ENCODE measurements around the gene FRAS1.
"Not testable (repeated sequence)": the region's sequence is repeated elsewhere in the genome, so short reads cannot be mapped to it uniquely, and the experiment has no call there.

Gene FRAS1

GRCh38 chr4:78217557-78217956 is 160.4 kb downstream of the FRAS1 start:
- no peak for DNase-seq

DNA sequence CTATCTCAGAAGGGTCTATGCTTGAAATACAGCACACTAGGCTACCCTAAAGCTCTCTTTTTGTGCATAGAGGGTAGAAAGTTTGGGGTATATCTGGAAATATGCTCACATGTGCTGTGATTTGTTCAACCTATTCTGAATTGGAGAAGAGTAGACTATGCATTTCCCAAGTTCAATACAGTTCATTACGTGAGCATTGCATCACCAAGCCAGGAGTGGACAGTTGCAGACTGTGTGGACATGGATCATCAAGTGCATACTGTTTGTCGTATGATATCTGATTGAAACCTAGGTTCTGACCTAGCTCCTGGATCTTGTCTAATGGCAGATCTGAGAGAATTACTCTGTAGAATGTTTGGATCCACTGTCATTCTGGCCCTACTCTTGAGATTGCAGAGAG is 161.1 kb downstream of the FRAS1 start:
- no peak for DNase-seq

- DNase-seq: no peak
Observed at GRCh38 chr4:78219825-78220224, 162.7 kb downstream of the FRAS1 start.

GRCh38 chr4:78220283-78220682 is 163.2 kb downstream of the FRAS1 start:
- DNase-seq: no peak

DNA sequence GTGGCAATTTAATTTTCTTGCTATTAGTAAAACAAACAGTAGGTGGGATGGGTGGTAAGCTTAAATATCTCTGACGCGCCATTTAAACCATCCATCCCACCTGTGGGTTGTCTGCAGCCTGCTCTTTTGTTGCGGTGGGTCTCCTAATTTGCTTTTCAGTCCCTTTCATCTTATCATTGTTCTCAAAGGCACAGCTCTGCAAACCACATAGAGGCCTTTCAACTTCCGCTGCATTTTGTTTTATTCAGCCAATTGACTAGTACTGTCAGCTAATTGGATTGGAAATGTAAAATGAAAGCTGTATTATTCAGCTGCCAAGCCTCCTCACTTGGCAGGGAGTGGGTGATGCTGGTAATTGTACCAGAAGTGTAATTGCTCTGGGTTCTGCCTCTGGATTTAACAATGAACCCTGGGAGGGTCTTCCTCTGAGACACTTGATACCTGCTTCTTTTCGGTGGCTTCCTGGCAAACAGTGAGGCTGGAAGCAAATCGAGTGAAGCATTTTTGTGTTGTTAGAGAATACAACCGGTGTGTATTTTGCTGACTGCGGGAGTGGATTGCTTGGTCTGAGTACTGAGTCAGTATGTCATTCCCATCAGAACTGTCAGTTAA is 165.6 kb downstream of the FRAS1 start:
- DNase-seq: peak in 1 of 2 experiments; percentile 48

GRCh38 chr4:78225236-78225635 is 168.1 kb downstream of the FRAS1 start:
- DNase-seq: no peak

- no peak for DNase-seq
Observed at GRCh38 chr4:78226279-78226678, 169.2 kb downstream of the FRAS1 start.

- DNase-seq: no peak
Observed at GRCh38 chr4:78227411-78228057, 170.4 kb downstream of the FRAS1 start.

DNA sequence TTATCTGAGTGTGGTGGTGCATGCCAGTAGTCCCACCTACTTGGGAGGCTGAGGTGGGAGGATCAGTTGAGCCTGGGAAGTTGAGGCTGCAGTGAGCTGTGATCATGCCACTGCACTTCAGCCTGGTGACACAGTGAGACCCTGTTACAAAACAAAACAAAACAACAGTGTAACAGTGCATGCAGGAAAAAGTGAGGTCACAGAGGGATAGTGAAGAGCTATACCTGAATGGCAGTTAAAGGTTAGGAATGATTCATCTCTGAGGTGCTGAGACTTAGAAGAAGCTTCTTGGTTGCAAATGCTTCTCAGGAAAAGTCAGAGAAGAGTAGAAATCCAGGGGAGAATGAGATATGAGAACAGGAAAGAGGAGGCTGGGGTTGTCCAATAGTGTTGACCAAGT is 178.7 kb downstream of the FRAS1 start:
- no peak for DNase-seq

DNA sequence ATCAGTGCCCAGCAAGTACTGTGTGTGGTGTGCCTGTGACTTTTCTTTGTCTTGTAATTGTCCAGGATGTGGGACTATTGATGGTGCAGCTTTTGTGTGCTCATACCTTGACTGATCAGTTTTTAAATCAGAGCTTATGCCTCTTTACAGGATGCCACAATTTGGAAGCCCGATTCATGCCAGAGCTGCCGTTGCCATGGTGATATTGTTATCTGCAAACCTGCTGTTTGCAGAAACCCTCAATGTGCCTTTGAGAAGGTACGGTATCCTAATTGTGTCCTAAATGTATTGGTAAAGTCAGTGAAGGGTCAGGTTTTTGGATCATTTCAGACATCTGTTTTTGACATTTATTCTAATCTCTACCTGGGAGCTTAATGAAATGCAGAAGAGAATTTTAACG is 180.2 kb downstream of the FRAS1 start:
- no peak for DNase-seq

GRCh38 chr4:78242071-78242470 is 184.9 kb downstream of the FRAS1 start:
- DNase-seq: no peak

DNA sequence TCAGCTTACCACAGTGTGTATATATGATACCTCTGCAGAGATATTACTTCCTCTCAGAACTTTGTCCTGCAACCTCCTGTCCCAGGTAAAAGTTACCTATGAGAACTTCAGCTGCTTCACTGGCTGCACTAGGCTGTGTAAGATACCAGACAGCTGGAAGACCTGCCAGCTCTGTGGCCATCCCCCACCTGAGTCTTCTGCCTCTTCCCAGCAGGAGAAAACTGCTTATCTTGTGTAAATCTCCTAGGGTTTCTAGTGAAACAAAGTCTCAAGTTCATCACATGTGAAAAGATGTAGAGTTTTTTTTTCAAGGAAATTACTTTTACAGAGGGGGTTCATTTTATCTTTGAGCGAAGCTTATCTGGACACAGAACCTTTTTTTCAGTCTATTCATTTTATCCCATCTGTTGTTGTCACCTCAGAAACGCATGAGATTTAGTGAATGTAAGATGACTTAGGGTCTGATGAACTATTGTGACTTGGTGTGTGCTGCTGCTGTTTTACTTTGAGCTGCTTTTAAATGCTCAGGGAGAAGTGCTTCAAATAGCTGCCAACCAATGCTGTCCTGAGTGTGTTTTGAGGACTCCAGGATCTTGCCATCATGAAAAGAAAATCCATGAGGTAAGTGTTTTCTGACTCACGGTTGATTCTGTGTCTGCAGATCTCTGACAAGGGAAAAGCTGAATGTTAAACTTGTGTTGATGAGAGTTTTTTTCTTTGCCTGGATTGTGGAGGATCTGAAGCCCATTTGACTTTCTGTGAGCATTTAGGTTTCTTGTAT is 187.8 kb downstream of the FRAS1 start:
- DNase-seq: no peak

- peak in 1 of 2 experiments; percentile 9 for DNase-seq
Observed at GRCh38 chr4:78247536-78248285, 190.6 kb downstream of the FRAS1 start.

DNA sequence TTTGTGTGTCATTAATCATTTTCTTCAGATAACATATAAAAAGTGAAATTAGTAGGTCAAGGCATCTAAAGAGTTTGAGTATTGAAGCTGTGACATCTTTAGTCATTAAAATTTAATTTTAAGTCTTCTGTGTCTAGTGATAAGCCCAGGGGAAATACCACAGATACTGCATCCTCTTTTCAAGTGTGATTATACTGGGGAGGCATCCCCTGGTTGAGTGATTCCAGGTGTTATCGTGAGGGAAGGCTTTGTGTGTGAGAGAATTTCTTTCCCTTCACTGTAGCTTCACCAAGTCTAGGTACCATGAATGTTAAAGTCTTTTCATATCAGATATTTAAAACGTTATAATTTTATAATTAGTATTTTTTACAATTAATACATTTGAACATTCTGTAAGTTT is 193.4 kb downstream of the FRAS1 start:
- no peak for DNase-seq

- not testable (repeated sequence) for DNase-seq
Observed at GRCh38 chr4:78252773-78253172, 195.7 kb downstream of the FRAS1 start.

DNA sequence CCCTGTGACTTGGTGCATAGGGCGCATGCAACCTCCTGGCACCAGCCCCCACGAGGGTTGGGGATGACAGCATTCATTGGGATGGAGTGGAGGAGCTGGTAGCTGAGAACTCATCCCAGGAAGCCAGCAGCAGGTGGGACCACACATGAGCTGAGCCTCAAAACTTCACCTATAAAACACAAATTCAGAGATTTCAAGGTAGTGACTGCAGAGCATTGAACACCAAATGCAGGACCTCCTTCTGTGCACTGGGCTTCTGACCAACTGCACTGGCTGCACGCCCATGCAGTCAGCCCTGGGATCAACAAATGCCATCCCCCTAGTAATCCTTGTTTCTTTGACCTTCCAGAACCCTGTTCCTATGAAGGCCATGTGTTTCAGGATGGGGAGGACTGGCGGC is 197.8 kb downstream of the FRAS1 start:
- no peak for DNase-seq

GRCh38 chr4:78265006-78265405 is 207.9 kb downstream of the FRAS1 start:
- no peak for DNase-seq

DNA sequence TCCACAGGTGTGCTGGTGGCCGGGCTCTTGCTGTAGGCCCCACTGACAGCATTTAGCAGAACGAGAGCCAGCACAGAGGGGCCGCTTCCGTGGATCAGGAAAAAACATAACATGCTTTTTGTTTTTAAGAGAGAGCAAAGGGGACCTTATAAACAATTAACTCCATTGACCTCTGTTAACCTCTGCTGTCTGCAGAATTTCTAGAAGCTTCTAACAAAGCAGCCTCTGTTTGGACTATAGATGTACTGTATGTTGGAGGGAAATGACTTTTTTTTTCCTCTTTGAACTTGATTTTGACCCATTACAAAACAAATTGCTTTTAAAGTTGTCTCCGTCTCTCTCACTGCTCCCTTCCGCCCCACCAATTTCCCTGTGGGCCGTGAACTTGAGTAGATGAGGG is 210.7 kb downstream of the FRAS1 start:
- DNase-seq: no peak

DNA sequence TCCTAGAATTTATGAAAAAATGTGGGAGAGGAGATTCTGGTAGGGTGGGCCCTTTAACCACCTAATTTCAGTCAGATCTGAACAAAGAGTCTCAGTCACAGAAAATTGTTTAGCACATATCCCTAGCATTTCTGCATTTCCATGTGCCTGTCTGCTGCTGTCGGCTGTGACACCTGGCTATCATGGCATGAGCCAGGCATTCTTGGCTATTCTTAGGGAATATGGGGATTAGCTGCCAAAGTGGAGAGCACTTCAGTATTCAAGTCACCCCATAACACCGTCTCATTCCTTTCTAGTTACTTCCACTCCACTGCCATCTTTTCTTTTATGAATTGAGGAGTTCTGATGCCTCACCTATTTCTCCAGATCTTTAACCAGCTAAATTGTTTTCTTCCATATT is 211.5 kb downstream of the FRAS1 start:
- DNase-seq: no peak

DNA sequence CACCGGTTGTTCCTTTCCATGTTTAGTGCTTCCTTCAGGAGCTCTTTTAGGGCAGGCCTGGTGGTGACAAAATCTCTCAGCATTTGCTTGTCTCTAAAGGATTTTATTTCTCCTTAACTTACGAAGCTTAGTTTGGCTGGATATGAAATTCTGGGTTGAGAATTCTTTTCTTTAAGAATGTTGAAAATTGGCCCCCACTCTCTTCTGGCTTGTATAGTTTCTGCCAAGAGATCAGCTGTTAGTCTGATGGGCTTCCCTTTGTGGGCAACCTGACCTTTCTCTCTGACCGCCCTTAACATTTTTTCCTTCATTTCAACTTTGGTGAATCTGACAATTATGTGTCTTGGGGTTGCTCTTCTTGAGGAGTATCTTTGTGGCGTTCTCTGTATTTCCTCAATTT is 218.3 kb downstream of the FRAS1 start:
- DNase-seq: not testable (repeated sequence)

- no peak for DNase-seq
Observed at GRCh38 chr4:78286281-78286680, 229.2 kb downstream of the FRAS1 start.

DNA sequence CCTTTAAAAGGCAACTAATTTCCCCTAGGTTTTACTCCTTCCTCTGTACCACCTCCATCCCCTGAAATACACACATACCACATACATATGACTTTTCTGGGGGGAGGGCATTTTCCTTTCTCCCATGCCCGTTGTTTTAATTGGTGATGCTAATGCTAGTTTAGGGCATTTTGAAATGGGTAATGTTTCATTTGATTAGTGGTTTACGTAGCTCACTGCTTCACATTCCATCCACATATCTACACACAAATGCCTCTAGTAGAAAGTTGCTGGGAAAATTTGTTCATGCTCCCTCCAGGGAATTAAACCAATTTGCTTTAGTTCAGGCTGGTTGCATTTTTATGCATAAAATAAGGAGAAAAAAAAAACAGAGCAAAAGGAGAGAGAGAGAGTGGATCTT is 231.2 kb downstream of the FRAS1 start:
- DNase-seq: no peak

- no peak for DNase-seq
Observed at GRCh38 chr4:78291277-78291676, 234.2 kb downstream of the FRAS1 start.

- no peak for DNase-seq
Observed at GRCh38 chr4:78292341-78292740, 235.2 kb downstream of the FRAS1 start.

All from NCI-H524 (cell line).